Thyroid gland (tissue), 4 donors: ENCODE data around the gene FAIM.
"Not testable (repeated sequence)": the region's sequence is repeated elsewhere in the genome, so short reads cannot be mapped to it uniquely, and the experiment has no call there.

Experiments
- POLR2A ChIP-seq, 2 donors: fragments of 450-650 bp; IDR thresholded peaks; one replicate each; pipeline ENCODE4 v1.6.1; 2017; ENCODE audit warnings: antibody characterized with exemption in 2 of 2, mild to moderate bottlenecking in 2 of 2, moderate library complexity in 1 of 2
- TF ChIP-seq, protein P1 (sequence below), 6 experiments: fragments of 200-600 bp in 3 of 6; fragments of 450-650 bp in 3 of 6; sonication (generic) in 3 of 6; IDR thresholded peaks; one replicate each; pipeline ENCODE4 v1.5.1; 2016 to 2019; ENCODE audit warnings: antibody characterized with exemption in 6 of 6, mild to moderate bottlenecking in 2 of 6, inconsistent platforms in 1 of 6, moderate library complexity in 1 of 6

DNA sequence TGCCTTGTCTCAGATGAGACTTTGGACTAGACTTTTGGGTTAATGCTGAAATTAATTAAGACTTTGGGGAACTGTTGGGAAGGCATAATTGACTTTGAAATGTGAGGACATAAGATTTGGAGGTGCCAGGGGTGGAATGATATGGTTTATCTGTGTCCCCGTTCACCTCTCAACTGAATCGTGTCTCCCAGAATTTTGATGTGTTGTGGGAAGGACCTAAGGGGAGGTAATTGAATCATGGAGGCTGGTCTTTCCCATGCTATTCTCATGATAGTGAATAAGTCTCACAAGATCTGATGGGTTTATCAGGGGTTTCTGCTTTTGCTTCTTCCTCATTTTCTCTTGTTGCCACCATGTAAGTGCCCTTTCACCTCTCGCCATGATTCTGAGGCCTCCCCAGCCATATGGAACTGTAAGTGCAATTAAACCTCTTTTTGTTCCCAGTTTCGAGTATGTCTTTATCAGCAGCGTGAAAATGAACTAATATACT, 4.4 kb upstream of the FAIM start:
- TF ChIP-seq, protein P1, sequence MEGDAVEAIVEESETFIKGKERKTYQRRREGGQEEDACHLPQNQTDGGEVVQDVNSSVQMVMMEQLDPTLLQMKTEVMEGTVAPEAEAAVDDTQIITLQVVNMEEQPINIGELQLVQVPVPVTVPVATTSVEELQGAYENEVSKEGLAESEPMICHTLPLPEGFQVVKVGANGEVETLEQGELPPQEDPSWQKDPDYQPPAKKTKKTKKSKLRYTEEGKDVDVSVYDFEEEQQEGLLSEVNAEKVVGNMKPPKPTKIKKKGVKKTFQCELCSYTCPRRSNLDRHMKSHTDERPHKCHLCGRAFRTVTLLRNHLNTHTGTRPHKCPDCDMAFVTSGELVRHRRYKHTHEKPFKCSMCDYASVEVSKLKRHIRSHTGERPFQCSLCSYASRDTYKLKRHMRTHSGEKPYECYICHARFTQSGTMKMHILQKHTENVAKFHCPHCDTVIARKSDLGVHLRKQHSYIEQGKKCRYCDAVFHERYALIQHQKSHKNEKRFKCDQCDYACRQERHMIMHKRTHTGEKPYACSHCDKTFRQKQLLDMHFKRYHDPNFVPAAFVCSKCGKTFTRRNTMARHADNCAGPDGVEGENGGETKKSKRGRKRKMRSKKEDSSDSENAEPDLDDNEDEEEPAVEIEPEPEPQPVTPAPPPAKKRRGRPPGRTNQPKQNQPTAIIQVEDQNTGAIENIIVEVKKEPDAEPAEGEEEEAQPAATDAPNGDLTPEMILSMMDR (IDR thresholded peaks at IDR 0.05) = not testable (repeated sequence)
- not testable (repeated sequence) for TF ChIP-seq POLR2A (IDR thresholded peaks at IDR 0.05)
